Mucosa of rectum (tissue), 2 donors: ENCODE measurements around the gene ST6GALNAC5.
"Not testable (repeated sequence)": the region's sequence is repeated elsewhere in the genome, so short reads cannot be mapped to it uniquely, and the experiment has no call there.

Source experiments
- H3K27ac ChIP-seq, 2 donors: one replicate each; pipeline ENCODE4 v1.7.0; 2013; ENCODE audit warnings: inconsistent platforms in 2 of 2, low read depth in 2 of 2, low read length in 2 of 2
- H3K27me3 ChIP-seq, 2 donors: one replicate each; pipeline ENCODE4 v1.7.0; 2013; ENCODE audit warnings: low read length in 2 of 2; ENCODE audit not compliant: control insufficient read depth in 2 of 2, insufficient read depth in 2 of 2
- H3K36me3 ChIP-seq, 2 donors: one replicate each; pipeline ENCODE4 v1.7.0; 2013; ENCODE audit warnings: low read length in 2 of 2; ENCODE audit not compliant: control insufficient read depth in 2 of 2, insufficient read depth in 2 of 2
- H3K4me1 ChIP-seq, 2 donors: one replicate each; pipeline ENCODE4 v1.7.0; 2013; ENCODE audit warnings: low read length in 2 of 2, mild to moderate bottlenecking in 1 of 2; ENCODE audit not compliant: control insufficient read depth in 2 of 2, insufficient read depth in 2 of 2
- H3K4me3 ChIP-seq, 2 donors: one replicate each; pipeline ENCODE4 v1.7.0; 2013; ENCODE audit warnings: low read length in 2 of 2
- H3K9ac ChIP-seq, 2 donors: one replicate each; pipeline ENCODE4 v1.7.0; 2013; ENCODE audit warnings: low read length in 2 of 2, low read depth in 1 of 2, mild to moderate bottlenecking in 1 of 2
- H3K9me3 ChIP-seq, 2 donors: one replicate each; pipeline ENCODE4 v1.7.0; 2013; ENCODE audit warnings: low read length in 2 of 2; ENCODE audit not compliant: control insufficient read depth in 2 of 2
- donor health status: healthy.
- donor health status: Normal muscosa, but diverticular disease.

Gene ST6GALNAC5

DNA sequence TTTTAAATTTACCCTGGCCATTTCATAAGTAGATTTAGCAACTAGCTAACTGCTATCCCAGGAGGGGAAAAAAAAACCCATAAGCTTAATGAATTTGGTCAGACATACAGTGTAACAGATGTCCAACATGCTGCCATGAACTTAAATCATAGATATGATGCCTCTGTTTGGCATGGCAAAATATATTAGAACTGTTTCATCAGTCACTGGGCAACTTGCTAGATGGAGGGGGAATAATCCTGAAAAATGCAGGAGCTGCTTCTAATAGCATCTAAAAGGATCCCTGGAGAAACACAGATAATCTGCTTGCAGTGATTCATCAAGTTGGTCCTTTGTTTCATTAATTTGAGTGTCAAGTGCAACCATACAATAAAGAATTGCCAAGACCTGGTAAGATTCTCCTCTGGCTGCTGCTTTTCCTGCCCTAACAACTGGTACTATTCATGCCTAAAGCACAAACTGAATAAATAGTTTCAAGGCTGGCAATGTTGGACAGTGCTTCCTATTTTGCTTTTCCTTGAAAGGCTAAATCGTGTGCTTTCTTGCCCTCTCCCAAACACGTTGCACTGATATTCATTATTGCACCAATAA lies 1.5 kb upstream of the ST6GALNAC5 start:
- Histone ChIP-seq H3K9me3 (no peaks in the 10 kb centered on the region), H3K9ac (no peak overlapping the region), H3K27me3 (no peaks in the 10 kb centered on the region), H3K4me3 (no peak overlapping the region), H3K4me1 (no peaks in the 10 kb centered on the region), H3K36me3 (no peaks in the 10 kb centered on the region), H3K27ac (no peak overlapping the region)

- H3K9me3 ChIP-seq: no peaks in the 10 kb centered on the region
- H3K4me1 ChIP-seq: no peaks in the 10 kb centered on the region
- no peaks in the 10 kb centered on the region for H3K27me3 ChIP-seq
- no peak overlapping the region for H3K9ac ChIP-seq
- H3K36me3 ChIP-seq: no peaks in the 10 kb centered on the region
- H3K4me3 ChIP-seq: no peak overlapping the region
- no peak overlapping the region for H3K27ac ChIP-seq
These were observed 714 bp upstream of the ST6GALNAC5 start for GRCh38 chr1:76866566-76866965.

DNA sequence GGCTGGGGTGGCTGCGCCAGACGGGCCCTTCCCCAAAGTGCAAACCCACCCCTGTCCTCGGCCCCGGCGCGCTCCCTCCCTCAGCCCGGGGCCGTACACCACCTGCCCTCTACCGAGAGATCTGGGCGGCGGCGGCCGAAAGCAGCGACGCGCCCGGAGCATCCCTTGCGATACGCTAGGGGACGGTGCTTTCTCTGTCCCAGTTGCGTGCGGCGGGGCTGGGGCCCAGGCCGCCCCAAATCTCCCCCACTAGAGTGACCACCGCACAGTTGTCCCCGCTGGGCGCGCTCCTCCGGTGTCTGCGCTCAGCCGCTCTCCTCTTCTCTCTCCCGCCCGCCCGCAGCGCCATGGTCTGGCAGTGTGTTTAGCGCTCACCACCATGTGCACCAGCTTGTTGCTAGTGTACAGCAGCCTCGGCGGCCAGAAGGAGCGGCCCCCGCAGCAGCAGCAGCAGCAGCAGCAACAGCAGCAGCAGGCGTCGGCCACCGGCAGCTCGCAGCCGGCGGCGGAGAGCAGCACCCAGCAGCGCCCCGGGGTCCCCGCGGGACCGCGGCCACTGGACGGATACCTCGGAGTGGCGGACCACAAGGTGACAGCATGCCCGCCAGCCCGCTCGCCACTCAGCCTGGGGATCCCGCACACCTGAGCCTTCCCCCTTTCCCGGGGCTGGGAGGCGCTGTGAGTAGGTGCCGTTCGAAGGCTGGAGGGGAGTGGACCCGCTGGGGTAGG lies 1.0 kb downstream of the ST6GALNAC5 start:
- Histone ChIP-seq H3K4me1 (no peaks in the 10 kb centered on the region), H3K27ac (no peak overlapping the region), H3K9ac (no peak overlapping the region), H3K27me3 (no peaks in the 10 kb centered on the region), H3K36me3 (no peaks in the 10 kb centered on the region), H3K9me3 (no peaks in the 10 kb centered on the region), H3K4me3 (peak overlapping the region; percentile 53 to 58)

DNA sequence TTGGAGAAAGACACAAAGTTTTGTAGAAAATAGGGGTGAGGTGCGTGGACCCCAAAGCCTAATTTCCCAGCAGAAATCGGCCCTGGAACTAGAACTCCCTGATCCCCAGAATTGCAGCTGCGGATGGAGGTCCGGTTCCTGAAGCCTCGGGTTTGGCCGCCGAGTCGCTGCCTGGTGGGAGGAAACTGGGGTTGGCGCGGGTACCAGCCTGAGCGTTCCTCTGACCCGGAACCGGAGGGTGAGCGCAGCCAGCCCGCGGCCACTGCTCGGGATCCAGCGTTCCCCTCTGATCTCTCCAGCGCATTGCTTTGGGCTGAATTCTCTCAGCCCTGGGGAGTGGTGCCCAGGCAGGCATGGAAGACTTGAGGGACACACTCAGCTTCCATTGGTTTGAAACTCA lies 1.6 kb downstream of the ST6GALNAC5 start:
- Histone ChIP-seq H3K9me3 (no peaks in the 10 kb centered on the region), H3K4me1 (no peaks in the 10 kb centered on the region), H3K36me3 (no peaks in the 10 kb centered on the region), H3K27me3 (no peaks in the 10 kb centered on the region), H3K9ac (no peak overlapping the region), H3K27ac (no peak overlapping the region), H3K4me3 (peak overlapping the region; percentile 29 to 53)

DNA sequence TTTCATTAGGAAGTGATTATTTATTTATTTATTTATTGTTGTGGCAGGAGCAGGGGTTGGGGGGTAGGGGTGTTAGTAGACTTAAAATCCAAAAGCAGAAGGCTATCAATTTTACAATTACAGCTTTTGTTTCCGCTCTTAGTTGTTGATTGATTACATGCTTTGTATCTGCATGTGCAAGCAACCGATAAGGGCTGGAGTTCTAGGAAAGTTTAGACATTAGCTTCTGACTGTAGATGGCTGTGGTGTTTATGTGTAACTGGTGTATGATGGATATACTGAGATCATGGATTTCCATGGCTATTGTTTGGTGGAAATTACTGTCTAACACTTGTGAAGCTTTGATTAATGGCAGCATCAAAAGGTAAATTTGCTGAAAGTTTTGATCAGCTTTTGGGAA lies 2.8 kb downstream of the ST6GALNAC5 start:
- Histone ChIP-seq H3K4me3 (no peak overlapping the region), H3K9me3 (no peaks in the 10 kb centered on the region), H3K36me3 (no peaks in the 10 kb centered on the region), H3K27ac (no peak overlapping the region), H3K9ac (no peak overlapping the region), H3K4me1 (no peaks in the 10 kb centered on the region), H3K27me3 (no peaks in the 10 kb centered on the region)

- H3K27me3 ChIP-seq: no peaks in the 10 kb centered on the region
- H3K9ac ChIP-seq: no peak overlapping the region
- no peak overlapping the region for H3K4me3 ChIP-seq
- no peaks in the 10 kb centered on the region for H3K9me3 ChIP-seq
- H3K36me3 ChIP-seq: no peaks in the 10 kb centered on the region
- no peaks in the 10 kb centered on the region for H3K4me1 ChIP-seq
- H3K27ac ChIP-seq: no peak overlapping the region
These were observed 4.2 kb downstream of the ST6GALNAC5 start for GRCh38 chr1:76871355-76871974.

- Histone ChIP-seq H3K4me1 (no peaks in the 10 kb centered on the region), H3K4me3 (no peak overlapping the region), H3K9me3 (no peaks in the 10 kb centered on the region), H3K9ac (no peak overlapping the region), H3K36me3 (no peaks in the 10 kb centered on the region), H3K27ac (no peak overlapping the region), H3K27me3 (no peaks in the 10 kb centered on the region)
These were observed 5.7 kb downstream of the ST6GALNAC5 start for GRCh38 chr1:76872944-76873343.

GRCh38 chr1:76876655-76877395 lies 9.5 kb downstream of the ST6GALNAC5 start:
- Histone ChIP-seq H3K27ac (no peak overlapping the region), H3K36me3 (no peaks in the 10 kb centered on the region), H3K27me3 (no peaks in the 10 kb centered on the region), H3K9me3 (no peaks in the 10 kb centered on the region), H3K4me3 (no peak overlapping the region), H3K9ac (no peak overlapping the region), H3K4me1 (no peaks in the 10 kb centered on the region)

- H3K9me3 ChIP-seq, H3K4me3 ChIP-seq, H3K4me1 ChIP-seq, H3K9ac ChIP-seq, H3K27ac ChIP-seq, H3K36me3 ChIP-seq, H3K27me3 ChIP-seq: not testable (repeated sequence)
These were observed 11.7 kb downstream of the ST6GALNAC5 start for GRCh38 chr1:76879014-76879413.

DNA sequence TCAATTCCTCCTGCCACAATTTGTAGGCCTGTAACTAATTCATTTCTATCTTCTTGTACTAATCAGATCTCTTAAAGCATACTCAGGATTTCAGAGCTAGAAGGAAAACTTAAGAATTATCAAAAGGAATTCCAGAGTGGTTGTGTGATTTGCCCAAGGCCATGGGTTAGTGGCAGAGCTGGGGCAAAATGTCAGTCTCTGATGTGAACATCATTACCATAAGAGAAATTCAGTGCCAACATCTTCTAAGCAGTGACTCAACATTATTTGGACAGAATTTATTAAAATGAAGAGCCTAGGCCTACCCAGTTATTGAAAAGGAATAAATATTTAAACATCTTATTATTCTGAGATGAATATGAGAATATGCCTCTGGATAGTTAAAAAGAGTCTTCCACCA lies 14.5 kb downstream of the ST6GALNAC5 start:
- Histone ChIP-seq H3K27me3 (no peaks in the 10 kb centered on the region), H3K4me3 (no peak overlapping the region), H3K27ac (no peak overlapping the region), H3K4me1 (no peaks in the 10 kb centered on the region), H3K9me3 (no peaks in the 10 kb centered on the region), H3K36me3 (no peaks in the 10 kb centered on the region), H3K9ac (no peak overlapping the region)
